ENCODE data around the gene UBE2I.
"Not testable (repeated sequence)": the region's sequence is repeated elsewhere in the genome, so short reads cannot be mapped to it uniquely, and the experiment has no call there.

UBE2I gene

DNA sequence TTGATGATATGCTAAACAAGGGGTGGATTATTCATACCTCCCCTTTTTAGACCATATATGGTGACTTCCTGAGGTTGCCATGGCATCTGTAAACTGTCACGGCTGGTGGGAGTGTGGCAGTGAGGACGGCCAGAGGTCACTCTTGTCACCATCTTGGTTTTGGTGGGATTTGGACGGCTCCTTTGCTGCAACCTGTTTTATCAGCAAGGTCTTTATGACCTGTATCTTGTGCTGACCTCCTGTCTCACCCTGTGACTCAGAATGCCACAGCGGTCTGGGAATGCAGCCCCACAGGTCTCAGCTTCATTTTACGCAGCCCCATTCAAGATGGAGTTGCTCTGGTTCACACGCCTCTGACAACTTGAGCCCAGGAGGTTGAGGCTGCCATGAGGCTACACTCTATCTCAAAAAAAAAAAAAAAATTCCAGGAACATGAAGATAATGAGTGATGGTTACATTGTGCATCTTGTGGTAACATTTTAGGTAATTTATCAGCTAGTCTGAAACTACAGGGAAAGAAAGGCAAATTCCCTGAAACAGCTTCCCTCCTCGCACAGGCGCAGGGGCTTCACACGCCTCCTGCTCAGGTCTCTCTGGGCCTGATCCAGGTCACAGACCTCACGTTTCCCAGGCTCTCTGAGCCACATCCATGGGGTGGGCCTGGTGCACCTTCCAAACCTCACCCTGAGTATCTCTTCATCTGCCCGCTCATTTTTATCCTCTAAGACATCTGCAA lies 15.3 kb upstream of the UBE2I start:
- ATAC-seq = no peak

DNA sequence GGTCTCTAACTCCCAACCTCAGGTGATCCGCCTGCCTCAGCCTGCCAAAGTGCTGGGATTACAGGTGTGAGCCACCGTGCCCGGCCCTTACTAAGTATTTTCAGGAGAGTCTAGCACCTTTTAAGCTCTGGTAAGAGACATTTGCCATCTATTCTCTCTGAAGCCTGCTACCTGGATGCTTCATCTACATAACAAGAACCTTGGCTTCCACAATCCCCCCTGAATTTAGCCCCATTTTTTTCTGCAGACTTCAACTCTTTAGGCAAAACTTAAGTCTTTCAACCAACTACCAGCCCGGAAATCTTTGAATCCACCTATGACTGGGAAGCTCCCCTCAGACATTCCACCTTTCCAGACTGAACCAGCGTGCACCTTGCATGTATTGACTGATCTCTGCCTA lies 14.0 kb upstream of the UBE2I start:
- ATAC-seq = no peak

DNA sequence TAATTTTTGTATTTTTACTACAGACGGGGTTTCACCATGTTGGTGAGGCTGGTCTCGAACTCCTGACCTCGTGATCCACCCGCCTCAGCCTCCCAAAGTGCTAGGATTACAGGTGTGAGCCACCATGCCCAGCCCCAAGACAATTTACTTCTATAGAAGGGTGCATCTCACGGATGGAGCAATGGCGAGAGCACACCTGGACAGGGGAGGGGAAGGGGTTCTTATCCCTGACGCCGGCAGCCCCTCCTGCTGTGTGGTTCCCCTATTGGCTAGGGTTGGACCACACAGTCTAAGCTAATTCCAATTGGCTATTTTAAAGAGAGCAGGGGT lies 12.8 kb upstream of the UBE2I start:
- ATAC-seq = not testable (repeated sequence)

DNA sequence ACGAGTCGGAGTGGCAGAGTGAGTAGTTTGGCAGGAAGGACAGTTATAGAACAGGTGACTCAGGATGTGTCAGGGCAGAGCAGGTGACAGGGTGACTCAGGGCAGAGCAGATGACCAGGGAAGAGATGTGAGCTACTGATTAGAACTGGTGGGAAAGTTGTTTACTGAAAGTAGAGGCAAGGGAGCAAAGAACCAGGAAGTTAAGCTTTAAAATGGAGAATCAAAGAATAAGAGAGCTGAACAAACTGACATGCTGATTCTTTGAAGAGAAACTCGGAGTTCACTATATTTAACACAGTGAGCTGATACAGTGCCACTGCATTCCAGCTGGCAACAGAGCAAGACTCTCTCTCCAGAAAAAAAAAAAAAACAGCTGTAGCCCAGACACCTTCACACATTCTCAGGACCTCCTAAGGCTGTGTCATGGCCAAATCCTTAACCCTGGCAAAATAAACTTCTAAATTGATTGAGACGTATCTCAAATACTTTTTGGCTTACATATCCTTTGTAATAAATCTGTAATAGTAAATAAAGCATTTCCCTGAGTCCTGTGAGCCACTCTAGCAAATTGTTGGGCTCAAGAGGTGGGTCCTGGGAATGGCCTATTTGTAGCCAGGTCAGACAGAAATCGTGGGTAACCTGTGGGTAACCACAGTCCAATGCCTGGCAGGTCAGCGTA lies 12.3 kb upstream of the UBE2I start:
- peak; percentile 82 to 85 for ATAC-seq

DNA sequence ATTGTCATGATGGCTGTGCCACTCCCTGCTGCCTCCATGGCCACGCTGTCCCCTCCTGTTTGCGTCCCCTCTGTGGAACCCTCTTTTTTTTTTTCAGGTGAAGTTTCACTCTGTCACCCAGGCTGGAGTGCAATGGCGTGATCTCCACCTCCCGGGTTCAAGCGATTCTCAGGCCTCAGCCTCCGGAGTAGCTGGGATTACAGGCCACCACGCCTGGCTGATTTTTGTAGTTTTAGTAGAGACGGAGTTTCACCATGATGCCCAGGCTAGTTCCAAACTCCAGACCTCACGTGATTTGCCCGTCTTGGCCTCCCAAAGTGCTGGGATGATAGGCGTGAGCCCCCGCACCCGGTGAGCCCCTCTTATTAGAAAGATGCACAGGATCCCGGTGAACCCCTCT lies 11.0 kb upstream of the UBE2I start:
- ATAC-seq = no peak

DNA sequence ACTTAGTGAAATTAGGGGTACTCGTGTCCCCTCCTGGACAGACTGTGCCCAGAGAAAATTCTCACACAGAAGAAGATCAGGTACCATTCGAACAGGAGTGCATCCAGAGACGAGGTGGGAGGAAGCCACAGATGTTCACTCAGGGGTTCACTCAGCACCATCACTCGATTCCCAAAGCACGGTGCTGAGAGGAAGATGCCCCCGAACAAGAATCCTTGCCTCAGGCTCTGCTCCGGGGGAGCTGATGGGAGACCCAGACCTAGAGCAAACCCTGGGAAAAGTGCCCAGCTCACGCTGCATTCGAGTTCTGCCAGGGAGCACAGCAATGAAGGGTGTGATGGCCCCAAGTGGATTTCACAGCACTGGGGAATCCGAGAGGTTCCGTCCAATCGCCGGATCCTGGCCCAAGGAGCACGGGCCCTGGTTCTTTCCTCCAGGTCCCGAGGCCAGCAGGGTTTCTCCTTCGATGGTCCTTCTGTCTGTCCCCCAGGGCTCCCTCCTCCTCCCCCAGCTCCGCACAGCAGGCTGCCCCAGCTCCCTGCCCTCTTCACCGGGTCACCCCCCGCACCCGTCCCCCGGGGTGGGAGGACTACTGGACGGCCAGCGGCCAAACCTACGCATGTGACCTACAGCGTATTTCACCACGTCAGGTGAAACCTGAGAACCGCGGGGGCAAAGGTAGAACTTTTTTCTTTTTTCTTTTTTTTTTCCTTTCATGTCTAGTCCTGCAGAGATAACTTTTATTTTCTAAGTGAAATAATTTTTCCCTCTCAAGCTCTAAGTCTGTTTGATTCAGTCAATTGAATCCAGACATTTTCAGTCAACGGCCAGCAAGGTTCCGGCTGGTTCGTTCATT lies 10.2 kb upstream of the UBE2I start:
- no peak for ATAC-seq

DNA sequence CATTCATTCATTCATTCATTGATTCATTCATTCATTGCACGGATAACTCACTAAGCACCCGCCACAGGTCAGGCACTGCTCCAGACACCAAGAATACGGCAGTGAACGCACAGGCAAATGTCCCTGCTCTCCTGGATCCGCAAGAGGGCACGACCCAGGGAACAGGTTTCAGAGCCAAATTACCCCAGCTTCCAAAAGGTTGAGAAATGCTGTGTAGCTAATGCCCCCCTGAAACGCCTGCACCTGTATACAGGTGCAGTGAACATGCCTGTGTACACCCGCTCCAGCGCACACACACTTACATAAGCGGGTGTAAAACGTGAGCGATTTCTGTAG lies 9.6 kb upstream of the UBE2I start:
- ATAC-seq = no peak

DNA sequence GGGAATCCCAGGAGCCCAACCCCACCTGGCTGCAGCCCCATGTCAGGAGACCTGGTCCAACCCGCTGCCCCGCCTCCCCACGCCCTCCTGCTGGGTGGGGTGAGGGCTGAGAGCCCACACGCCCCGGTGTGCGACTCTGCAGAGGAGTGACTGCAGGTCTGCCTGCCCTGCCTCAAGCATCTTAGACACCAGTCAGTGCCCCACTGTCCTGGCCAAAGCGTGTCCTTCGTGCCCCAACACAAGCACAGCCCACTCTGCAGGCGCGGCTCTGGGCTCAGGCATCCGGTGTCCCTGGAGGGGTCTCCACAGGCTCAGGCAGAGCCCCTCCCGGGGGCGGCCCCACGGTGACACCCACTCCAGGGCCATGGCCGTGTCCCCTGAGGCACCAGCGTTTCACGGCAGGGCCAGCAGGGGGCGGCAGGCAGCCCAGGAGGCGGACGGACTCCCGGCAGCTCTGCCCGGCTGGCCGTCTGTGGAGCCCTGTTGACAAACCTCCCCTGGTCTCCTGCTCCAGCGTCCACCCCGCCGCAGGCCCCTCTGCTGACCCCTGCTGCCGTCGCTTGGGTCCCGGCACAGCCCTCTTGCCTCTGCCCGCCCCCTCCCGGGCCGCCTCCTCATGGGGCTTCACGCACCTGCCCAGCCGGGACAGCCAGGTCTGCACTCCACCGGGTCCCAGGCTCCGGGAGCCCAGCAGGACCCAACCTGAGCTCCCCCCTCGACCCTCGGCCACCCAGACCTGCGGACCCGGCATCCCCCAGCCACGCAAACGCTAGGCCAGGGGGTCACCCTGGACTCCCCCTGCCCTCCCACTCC lies 8.6 kb upstream of the UBE2I start:
- peak; percentile 57 to 61 for ATAC-seq

DNA sequence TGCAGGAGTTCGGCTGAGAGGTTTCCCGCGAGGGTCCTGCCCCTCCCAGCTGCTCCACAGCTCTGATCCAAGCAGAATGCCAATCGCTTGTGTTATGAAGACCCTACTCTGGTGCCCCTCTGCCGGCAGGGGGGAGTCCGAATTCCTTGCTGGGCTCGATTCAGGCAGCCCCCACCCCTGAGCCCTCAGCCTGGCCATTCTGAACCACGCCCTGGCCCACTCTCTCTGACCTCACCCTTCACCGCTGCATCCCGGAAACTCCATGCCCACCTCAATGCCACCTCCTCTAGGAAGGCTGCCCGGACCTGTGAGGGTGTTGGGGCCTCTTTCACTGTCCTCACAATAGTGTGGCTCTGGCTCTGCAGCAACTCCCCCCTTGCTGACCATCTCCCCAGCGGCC lies 7.9 kb upstream of the UBE2I start:
- no peak for ATAC-seq

DNA sequence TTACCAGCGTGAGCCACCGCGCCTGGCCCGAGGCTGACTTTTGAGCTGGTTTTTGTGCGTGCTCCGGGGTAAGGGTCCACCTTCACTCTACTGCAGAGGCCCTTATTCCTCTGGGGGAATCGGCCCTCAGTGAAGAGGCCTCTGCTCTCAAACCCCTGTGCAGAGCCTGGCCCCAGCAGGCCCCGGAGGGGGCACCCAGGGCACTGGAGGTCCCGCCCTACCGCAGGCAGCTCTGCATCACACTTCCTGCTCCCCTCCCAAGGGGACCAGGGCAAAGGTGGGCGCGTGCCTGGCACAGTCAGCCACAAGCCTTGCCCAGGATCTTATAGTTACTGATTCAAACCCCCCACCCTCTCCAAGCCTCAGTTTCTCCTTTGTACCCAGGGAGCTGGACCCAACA lies 3.6 kb upstream of the UBE2I start:
- ATAC-seq = no peak

DNA sequence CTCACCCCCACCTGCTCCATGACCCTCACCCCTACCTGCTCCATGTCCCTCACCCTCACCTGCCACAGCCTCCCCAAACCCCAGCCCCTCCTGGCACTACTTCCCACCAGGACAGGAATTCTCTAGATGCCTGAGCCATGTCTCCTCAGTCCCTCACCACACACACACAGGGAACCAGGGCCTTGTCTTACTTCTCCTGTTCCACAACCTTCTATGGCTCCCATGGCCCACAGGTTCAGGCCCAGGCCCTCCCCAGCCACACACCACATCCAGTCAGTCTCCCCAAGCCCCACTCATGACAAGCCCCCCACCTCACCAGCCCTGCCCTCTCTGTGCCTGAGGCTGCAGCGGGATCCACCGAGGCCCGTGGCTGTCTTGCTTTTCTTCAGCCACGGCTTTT lies 3.1 kb upstream of the UBE2I start:
- no peak for ATAC-seq

DNA sequence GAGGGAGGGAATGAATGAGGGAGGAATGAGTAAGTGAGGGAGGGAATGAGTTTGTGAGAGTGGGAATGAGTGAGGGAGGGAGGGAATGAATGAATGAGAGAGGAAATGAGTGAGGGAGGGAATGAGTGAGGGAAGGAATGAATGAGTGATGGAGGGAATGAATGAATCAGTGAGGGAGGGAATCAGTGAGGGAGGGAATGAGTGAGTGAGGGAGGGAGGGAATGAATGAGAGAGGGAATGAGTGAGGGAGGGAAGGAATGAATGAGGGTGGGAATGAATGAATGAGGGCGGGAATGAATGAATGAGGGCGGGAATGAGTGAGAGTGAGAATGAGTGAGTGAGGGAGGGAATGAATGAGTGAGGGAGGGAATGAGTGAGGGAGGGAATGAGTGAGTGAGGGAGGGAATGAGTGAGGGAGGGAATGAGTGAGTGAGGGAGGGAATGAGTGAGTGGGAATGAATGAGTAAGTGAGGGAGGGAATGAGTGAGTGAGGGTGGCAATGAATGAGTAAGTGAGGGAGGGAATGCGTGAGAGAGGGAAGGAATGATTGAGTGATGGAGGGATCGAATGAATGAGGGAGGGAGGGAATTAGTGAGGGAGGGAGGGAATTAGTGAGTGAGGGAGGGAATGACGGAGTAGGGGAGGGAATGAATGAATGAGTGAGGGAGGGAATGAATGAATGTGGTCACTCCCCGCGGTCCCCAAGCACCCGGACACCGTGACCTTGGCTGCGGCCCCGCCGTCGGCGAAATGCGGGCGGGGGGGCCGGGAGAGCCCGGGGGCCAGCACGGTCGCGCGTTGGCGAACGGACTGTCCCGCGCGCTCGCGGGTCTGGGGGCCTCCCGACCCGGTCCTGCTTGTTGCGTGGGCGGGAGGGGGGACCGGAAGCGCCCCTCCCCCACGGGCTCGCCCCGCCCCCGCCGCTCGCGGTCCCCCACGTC lies 1.1 kb upstream of the UBE2I start:
- peak; percentile 1 to 3 for ATAC-seq

DNA sequence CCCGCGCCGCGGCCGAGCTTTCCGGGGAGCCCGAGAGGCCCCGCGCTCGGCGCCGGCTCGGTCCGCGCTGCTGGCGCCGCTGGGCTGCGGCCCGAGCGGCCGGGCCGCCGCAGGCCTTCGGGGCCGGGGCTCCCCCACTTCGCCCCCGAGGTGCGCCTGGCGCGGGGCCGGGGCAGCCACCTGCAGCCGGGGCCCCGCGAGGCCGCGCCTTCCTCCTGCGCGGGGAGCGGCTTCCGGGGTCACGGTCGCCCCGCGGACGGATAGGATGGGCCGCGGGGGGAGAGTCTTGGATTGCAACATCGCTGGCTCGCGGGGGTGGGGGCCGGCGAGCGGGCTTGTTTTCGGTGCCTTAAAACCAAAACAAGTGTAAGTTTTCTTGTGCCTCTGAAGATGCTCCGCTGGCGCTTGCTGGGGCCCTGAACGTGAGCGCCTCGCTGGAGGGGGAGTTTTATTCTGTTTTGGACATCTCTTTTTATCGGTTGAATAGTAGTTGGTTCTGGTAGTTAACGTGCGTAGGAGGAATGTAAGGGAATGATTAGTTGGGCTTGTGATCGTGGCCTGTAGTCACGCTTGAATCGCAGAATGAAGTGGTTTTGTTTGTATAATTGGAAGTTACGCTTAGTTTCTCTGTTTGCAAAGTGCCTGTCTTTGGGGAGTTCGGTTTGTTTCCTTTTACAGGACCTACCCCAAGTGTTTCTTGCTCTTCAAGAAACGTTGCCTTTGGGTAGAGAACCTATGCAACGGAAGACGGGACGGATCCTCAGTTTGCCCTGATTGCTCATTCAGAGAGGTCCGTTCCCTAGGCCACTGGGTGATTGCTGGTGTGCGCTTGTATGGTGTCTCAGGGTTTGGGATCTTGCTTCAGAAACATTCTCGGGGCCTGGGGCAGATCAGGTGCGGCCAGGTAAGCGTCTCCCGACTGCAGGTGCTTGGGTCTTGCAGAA lies 724 bp downstream of the UBE2I start:
- ATAC-seq = peak; percentile 13 to 21

DNA sequence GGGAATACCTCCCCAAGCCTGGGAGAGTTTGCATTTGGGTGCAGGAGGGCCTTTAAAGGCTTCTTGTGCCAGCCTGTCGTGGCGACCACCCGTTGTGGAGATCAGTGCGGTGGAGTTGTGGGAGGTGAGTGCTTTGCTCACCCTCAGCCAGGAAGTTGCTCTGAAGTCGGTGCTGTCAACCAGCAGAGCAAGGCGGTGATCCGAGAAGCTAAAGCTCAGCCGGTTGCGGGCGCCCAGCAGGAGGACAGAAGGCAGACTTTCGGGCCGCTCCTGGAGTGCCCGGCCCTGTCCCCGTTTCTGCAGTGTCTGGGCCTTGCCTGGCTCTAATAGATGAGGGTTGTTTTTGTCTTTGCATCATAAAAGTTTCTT lies 1.4 kb downstream of the UBE2I start:
- no peak for ATAC-seq

DNA sequence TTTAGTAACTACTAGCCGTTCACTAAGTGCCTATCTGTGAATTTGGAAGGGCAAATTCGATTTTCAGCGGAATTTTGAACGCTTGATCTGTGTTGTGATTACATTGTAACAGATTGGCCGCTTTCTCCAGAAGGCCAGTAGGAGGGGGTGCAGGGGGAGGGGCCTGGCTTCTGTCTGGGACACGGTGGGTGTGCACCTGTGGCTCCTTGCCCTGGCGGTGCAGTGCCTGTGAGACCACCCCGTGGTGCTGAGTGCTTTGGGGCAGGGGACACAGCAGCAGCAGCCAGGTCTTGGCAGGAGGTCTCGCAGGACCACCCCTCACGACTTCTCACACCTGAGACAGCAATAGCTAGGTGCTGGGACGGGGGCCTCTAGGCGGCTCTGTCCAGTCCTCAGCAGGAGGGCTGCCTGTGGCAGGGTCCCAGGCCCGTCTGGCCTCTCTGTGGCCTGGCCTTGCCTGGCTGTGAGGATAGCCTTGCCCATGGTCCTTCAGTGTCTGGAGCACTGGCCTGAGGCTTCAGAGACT lies 1.8 kb downstream of the UBE2I start:
- ATAC-seq = no peak

DNA sequence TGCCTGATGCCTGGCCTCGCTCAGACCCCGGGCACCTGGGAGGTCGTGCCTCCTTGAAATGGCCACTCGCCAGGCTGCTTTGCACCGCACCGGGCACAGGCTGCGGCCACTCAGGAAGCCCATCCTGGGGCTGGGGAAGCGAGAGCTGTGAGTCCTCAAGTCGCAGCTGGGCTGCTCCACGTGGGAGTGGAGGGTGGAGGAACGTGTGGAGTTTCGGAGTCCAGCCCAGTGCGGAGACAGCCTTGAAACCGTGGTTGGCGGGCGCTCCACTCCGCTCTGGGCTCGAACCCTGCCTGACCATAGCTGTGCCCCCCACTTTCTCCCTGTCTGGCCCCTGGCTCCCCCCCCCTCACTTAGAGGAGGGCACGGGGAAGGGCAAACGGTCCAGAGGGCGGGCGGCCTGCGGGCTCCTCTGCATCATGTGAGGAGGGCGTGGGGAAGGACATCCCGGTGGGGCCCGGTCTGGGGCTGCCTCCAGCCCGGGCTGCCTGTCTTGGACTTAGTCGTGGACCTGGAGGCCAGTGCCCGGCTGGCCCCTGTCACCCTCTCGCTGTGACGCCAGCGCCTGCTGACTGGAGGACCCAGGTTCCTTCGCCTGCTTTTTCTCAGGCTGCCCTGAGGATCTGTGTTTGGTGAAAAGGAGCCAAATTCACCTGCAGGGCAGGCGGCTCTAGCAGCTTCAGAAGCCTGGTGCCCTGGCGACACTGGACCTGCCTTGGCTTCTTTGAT lies 2.5 kb downstream of the UBE2I start:
- ATAC-seq = no peak

DNA sequence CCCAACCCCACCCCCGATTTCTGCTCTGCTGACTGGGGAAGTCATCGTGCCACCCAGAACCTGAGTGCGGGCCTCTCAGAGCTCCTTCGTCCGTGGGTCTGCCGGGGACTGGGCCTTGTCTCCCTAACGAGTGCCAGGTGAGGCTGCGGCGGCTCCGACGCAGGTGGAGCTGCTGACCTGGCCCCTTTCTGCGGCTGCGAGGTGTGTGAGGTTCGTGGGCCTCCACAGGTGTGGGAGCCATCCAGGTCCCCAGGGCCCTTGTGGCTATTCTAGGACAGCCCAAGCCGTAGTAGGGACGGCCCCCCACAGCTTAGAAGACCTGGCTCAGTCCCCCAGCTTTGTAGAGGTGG lies 3.0 kb downstream of the UBE2I start:
- no peak for ATAC-seq

DNA sequence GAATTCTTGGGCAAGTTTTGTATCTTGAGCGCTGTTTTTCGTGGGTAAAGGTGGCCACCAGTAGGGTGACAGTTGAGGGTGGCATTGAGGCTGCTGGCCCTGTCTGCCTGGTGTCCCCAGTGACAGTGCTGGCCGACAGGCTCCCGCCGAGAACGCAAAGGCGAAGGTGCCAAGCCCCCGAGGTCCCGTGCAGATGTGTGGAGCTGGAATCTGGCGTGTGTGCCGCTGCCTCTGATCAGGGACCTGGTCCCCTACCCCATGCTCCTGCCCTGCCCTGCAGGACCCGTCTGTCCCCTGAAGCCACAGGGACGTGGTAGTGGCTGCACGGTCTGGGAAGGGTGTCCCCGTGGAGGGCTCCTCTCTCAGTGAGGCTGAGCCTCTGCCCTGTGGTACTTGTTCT lies 3.5 kb downstream of the UBE2I start:
- no peak for ATAC-seq

DNA sequence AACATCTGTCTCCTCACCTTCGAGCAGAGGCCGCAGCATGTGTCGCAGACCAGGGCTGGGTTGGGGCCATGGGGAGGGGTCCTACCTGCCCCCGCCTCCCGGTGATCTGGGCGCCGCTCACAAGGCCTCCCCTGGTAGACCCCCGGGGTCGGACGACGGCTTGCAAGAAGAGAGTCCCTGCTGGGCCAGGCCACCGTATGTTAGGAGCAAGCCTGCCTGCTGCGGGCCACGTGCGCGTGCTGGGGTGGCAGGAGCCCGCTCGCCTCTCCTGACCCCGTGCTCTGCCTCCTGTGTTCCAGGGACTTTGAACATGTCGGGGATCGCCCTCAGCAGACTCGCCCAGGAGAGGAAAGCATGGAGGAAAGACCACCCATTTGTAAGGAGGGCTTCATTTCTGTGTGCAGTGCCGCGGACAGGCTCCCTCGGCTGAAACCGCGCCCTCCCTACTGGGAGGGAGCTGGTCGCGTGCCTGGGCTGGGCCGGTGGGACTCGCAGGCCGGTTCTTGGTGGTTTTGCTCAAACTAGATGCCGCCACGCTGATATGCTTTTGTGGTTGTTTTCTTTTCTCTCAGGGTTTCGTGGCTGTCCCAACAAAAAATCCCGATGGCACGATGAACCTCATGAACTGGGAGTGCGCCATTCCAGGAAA lies 4.4 kb downstream of the UBE2I start:
- ATAC-seq = no peak
